Activated CD8-positive, alpha-beta memory T cell treated with anti-CD3 and anti-CD28 coated beads for 36 hours (primary cell): ENCODE data around the gene NRF1. TPM values are rescaled to one million over a fixed set of nuclear protein-coding genes. Genes with fewer than 3 reads are reported as not detected.
"Not testable (repeated sequence)": the region's sequence is repeated elsewhere in the genome, so short reads cannot be mapped to it uniquely, and the experiment has no call there.

Experiments
- CTCF ChIA-PET: fragments of 350-600 bp; sonication (Branson Sonifier 250); formaldehyde crosslinking; loops from one replicate; lab custom pipeline; 2021; ENCODE audit warnings: antibody characterized with exemption; lab: Charles Lee
- POLR2A ChIA-PET: fragments of 350-600 bp; sonication (Branson Sonifier 250); formaldehyde crosslinking; loops from one replicate; lab custom pipeline; 2021; ENCODE audit warnings: antibody characterized with exemption; lab: Charles Lee
- total RNA-seq, 2 experiments: library from RNA; stranded (reverse); gene quantifications; one replicate each; pipeline ENCODE4 v1.2.3, GENCODE V29; 2021

The NRF1 gene
- total RNA-seq, 2 experiments from 2014 or later = 21.8 to 23.3 TPM

- POLR2A ChIA-PET = not testable (repeated sequence)
- CTCF ChIA-PET = interaction anchor here (2.2 kb wide), 1 partner anchor 269 kb away, joined by 6 read pairs; no protein-coding TSS in a partner anchor
These were observed 24.6 kb downstream of the NRF1 start for GRCh38 chr7:129636030-129636550.

GRCh38 chr7:129636641-129637040 lies 25.1 kb downstream of the NRF1 start:
- CTCF ChIA-PET = interaction anchor here (2.2 kb wide), 1 partner anchor 269 kb away, joined by 6 read pairs; no protein-coding TSS in a partner anchor
- POLR2A ChIA-PET = no interaction called here

- POLR2A ChIA-PET = no interaction called here
- CTCF ChIA-PET = no interaction called here
These were observed 28.9 kb downstream of the NRF1 start for GRCh38 chr7:129640400-129640799.

GRCh38 chr7:129642871-129643549 lies 31.5 kb downstream of the NRF1 start:
- ChIA-PET CTCF (no interaction called here), POLR2A (interaction anchor here (0.6 kb wide), 1 partner anchor 178 kb away, joined by 12 read pairs; no protein-coding TSS in a partner anchor)

GRCh38 chr7:129643550-129644170 lies 32.1 kb downstream of the NRF1 start:
- CTCF ChIA-PET = interaction anchor here (0.9 kb wide), 1 partner anchor 36 kb away, joined by 3 read pairs; no protein-coding TSS in a partner anchor
- POLR2A ChIA-PET = interaction anchor here (0.6 kb wide), 1 partner anchor 179 kb away, joined by 12 read pairs; no protein-coding TSS in a partner anchor

GRCh38 chr7:129644634-129645230 lies 33.2 kb downstream of the NRF1 start:
- POLR2A ChIA-PET = no interaction called here
- CTCF ChIA-PET = interaction anchor here (0.6 to 0.9 kb wide), 2 partner anchors 37 to 422 kb away, joined by 3 read pairs; no protein-coding TSS in a partner anchor

- POLR2A ChIA-PET = no interaction called here
- CTCF ChIA-PET = interaction anchor here (1.2 to 1.6 kb wide), 2 partner anchors 18 to 279 kb away, joined by 3 to 8 read pairs; no protein-coding TSS in a partner anchor
These were observed 35.0 kb downstream of the NRF1 start for GRCh38 chr7:129646369-129647021.

GRCh38 chr7:129649128-129649690 lies 37.7 kb downstream of the NRF1 start:
- ChIA-PET CTCF (interaction anchor here (1.4 kb wide), 1 partner anchor 176 kb away, joined by 4 read pairs; no protein-coding TSS in a partner anchor), POLR2A (interaction anchor here (0.9 kb wide), 1 partner anchor 215 kb away, joined by 3 read pairs; the partner anchor contains the start of gene STRIP2)

GRCh38 chr7:129650056-129650758 lies 38.7 kb downstream of the NRF1 start:
- ChIA-PET POLR2A (no interaction called here), CTCF (no interaction called here)

GRCh38 chr7:129652914-129653313 lies 41.4 kb downstream of the NRF1 start:
- CTCF ChIA-PET = no interaction called here
- POLR2A ChIA-PET = no interaction called here

GRCh38 chr7:129655811-129656210 lies 44.3 kb downstream of the NRF1 start:
- POLR2A ChIA-PET = no interaction called here
- CTCF ChIA-PET = no interaction called here

GRCh38 chr7:129657363-129657762 lies 45.8 kb downstream of the NRF1 start:
- ChIA-PET POLR2A (interaction anchor here (0.6 kb wide), 1 partner anchor 167 kb away, joined by 4 read pairs; no protein-coding TSS in a partner anchor), CTCF (no interaction called here)

GRCh38 chr7:129659907-129660306 lies 48.4 kb downstream of the NRF1 start:
- CTCF ChIA-PET, POLR2A ChIA-PET: not testable (repeated sequence)

- POLR2A ChIA-PET = no interaction called here
- CTCF ChIA-PET = interaction anchor here (0.7 kb wide), 1 partner anchor 1300 kb away, joined by 3 read pairs; no protein-coding TSS in a partner anchor
These were observed 50.2 kb downstream of the NRF1 start for GRCh38 chr7:129661645-129662182.

- CTCF ChIA-PET = interaction anchor here (1.0 kb wide), 1 partner anchor 163 kb away, joined by 3 read pairs; no protein-coding TSS in a partner anchor
- POLR2A ChIA-PET = not testable (repeated sequence)
These were observed 51.7 kb downstream of the NRF1 start for GRCh38 chr7:129663240-129663639.

- ChIA-PET POLR2A (no interaction called here), CTCF (interaction anchor here (0.8 to 2.0 kb wide), 5 partner anchors 17 to 345 kb away, joined by 3 to 8 read pairs (median 5); no protein-coding TSS in a partner anchor)
These were observed 52.8 kb downstream of the NRF1 start for GRCh38 chr7:129664029-129665012.
